ENCODE data around the gene MTUS2. TPM values are rescaled to one million over a fixed set of nuclear protein-coding genes. Genes with fewer than 3 reads are reported as not detected.

MTUS2 gene
- total RNA-seq (2014; rRNA removed; shearing (Covaris generic); ENCODE audit: low replicate concordance) = 4.7 and 6.6 TPM in 2 replicates

DNA sequence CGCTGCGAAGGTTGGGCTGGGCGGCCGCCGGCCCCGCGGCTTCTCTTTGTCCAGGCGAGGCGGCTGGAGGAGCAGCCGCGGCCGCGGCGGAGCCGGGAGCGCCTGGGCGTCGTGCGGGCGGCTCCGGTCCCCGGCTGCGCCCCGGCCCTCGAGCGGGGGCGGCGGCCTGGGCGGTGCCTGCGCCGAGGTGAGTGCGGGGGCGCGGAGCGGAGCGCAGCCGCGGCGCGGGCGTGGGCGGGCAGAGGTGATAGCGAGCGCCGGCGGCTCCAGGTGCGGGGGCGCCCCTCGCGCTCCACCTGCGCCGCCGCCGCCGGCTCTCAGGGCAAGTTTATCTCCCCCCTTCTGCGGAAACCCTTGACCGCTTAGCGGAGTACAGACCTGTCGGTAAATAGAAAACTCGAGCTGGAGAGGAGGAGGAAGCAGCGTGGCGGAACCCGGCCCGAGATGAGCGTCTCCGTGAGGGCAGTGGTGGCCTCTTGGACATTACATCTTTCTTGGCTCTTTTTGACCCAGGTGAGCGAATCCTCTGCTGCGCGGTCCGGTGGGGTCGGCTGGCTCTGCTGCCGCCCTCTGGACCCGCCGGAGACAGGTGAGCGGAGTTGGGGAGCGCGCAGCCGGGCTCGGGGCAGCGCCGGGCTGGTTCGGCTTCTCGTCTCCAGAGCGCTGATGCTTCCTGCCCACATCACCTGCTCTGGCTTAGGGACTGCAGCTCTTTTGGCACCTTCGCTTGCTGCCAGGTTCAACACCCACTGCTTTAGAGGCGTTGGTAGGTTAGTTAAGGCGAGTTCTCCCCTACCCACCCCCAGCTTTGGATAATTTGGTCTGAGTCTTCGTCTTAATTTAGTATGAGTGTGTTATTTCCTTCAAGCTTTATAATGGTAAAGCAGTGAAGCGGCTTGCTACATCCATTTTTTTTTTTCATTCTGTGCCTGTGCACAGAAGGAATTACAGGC is at the start of gene MTUS2:
MTUS2 (plus strand) TSS at position 241 of the 953 bp plus-strand sequence.
- Histone ChIP-seq H3K4me1 (ENCODE audit: low read length) (no peaks in the 10 kb centered on the region), H3K9me3 (ENCODE audit: low read length) (no peaks in the 10 kb centered on the region), H3K79me2 (ENCODE audit: low read length) (no peaks in the 10 kb centered on the region), H3K27ac (ENCODE audit: low read length) (no peak within 1 kb of the TSS), H3K9me2 (replicated peaks; ENCODE audit: insufficient read depth, low read length) (no peaks in the 10 kb centered on the region), H2AFZ (ENCODE audit: low read length) (no peak within 1 kb of the TSS), H3K27me3 (ENCODE audit: low read length) (no peaks in the 10 kb centered on the region; the same call in 1 of the 2 replicates), H3K9ac (ENCODE audit: low read length) (no peak within 1 kb of the TSS), H4K20me1 (ENCODE audit: insufficient read depth, low read depth, low read length) (no peaks in the 10 kb centered on the region; the same call in 1 of the 2 replicates), H3K4me3 (ENCODE audit: low read length) (no peak within 1 kb of the TSS), H3K36me3 (ENCODE audit: insufficient read depth, low read length) (no peaks in the 10 kb centered on the region), H3K4me2 (ENCODE audit: low read depth, low read length, poor library complexity, severe bottlenecking) (no peak within 1 kb of the TSS)
- DNase-seq = no peak

DNA sequence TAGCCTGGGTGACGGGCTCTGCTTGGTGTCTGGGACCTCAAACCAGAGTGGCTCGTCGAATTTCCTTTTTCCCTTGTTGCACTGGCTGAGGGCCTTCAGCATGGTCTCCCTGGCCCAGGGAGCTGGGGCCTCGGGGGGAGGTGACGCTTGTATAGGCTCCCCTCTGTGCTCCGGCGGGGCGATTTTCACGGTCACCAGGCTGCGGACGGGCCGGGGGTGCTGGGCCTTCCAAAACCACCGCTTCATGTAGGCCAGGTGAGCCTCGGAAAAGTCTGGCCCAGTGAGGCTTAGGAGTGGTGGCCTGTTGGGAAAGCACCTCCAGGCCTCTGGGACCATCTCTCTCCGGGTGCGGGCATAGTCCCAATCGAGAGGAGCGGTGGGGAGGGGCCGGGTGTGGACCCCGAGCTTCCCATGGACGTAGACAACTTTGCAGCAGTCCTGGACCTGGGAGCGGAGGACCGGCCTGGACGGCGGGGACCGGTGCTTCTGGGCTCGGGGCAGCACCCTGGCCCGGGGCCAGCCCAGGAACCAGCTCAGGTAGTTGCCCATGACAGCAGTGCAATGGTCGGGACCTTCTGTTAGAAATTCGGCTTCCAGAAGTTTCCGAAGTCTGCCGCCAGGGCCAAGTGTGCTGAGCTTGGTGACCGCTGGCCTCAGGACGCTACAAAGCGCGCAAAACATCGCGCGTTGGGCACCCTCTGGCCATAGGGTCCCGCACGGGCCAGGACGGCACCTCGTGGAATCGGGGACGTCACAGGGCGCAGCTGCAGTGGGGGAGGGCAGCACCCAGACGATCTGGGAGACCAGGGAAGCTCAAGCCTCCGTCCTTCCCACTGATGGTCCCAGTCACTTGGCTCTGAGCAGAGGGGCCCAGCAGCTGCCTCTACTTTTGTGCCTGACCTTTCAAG is 41.6 kb upstream of the MTUS2 start:
- Histone ChIP-seq H4K20me1 (ENCODE audit: insufficient read depth, low read depth, low read length) (no peaks in the 10 kb centered on the region), H3K9me2 (replicated peaks; ENCODE audit: insufficient read depth, low read length) (no peaks in the 10 kb centered on the region), H3K79me2 (ENCODE audit: low read length) (no peaks in the 10 kb centered on the region), H2AFZ (ENCODE audit: low read length) (no peak overlapping the region), H3K4me3 (ENCODE audit: low read length) (no peak overlapping the region), H3K36me3 (ENCODE audit: insufficient read depth, low read length) (no peaks in the 10 kb centered on the region), H3K27ac (ENCODE audit: low read length) (no peak overlapping the region), H3K9ac (ENCODE audit: low read length) (no peak overlapping the region), H3K9me3 (ENCODE audit: low read length) (no peaks in the 10 kb centered on the region), H3K4me1 (ENCODE audit: low read length) (no peaks in the 10 kb centered on the region), H3K4me2 (ENCODE audit: low read depth, low read length, poor library complexity, severe bottlenecking) (no peak overlapping the region), H3K27me3 (ENCODE audit: low read length) (no peaks in the 10 kb centered on the region)
- no peak for DNase-seq

DNA sequence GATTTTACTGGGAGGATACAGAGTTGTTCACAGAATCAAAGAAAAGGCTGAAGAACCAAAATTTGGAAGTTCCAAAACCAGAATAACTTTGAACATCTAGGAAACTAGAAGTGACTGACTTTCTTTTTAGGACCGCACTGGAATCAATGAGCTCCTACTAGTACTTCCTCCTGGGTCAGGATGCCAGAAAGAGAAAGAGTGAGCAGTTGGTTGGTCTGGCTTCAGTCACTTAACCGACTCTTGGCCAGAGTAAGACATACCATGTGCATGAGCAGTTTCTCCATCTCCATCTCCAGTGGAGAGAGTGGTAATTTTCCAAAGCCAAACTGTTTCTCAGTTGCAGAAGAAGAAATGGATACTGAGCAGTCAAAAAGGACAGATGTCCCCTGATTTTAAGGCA is 27.1 kb upstream of the MTUS2 start:
- Histone ChIP-seq H3K9me3 (ENCODE audit: low read length) (no peaks in the 10 kb centered on the region), H3K4me3 (ENCODE audit: low read length) (no peak overlapping the region), H3K9me2 (replicated peaks; ENCODE audit: insufficient read depth, low read length) (no peaks in the 10 kb centered on the region), H3K27ac (ENCODE audit: low read length) (no peak overlapping the region), H3K79me2 (ENCODE audit: low read length) (no peaks in the 10 kb centered on the region), H3K36me3 (ENCODE audit: insufficient read depth, low read length) (no peaks in the 10 kb centered on the region), H2AFZ (ENCODE audit: low read length) (no peak overlapping the region), H3K4me2 (ENCODE audit: low read depth, low read length, poor library complexity, severe bottlenecking) (no peak overlapping the region), H3K9ac (ENCODE audit: low read length) (no peak overlapping the region), H3K27me3 (ENCODE audit: low read length) (no peaks in the 10 kb centered on the region), H3K4me1 (ENCODE audit: low read length) (no peaks in the 10 kb centered on the region), H4K20me1 (ENCODE audit: insufficient read depth, low read depth, low read length) (no peaks in the 10 kb centered on the region)
- DNase-seq = no peak

DNA sequence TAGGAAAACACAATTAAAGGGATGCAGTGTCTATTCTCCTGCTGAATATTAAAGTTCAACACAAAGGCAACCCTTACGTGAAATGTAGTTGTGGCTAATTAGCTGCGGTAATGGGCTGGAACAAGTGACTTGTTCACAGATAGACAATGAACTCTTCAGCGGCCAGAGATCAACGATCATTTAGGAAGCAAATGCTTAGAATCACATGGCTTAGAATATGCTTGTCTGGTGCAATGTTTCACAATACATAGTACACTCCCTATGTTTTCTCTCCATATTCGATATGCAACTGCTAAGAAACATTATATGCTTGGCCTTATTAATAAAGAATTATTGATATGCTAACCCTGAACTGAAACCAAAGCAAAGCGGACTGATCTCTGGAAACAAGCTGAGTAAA is 25.7 kb upstream of the MTUS2 start:
- Histone ChIP-seq H3K4me3 (ENCODE audit: low read length) (no peak overlapping the region), H3K9me2 (replicated peaks; ENCODE audit: insufficient read depth, low read length) (no peaks in the 10 kb centered on the region)

DNA sequence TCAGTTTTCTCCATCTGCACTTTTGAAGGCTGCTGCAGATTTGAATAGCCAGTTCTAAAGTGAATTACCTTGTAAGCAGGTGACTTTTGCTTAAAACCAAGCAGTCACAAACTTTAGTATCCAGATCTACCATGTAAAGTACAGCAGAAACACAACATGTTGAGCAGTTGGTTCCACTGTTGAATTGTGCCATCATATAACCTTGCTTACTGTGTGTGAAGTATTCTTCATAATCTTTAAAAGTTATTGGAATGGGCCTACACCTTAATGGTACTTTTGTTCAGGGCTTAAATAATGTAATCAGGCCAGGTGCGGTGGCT is 23.2 kb upstream of the MTUS2 start:
- peak overlapping the region; percentile 49 for H3K4me2 ChIP-seq (ENCODE audit: low read depth, low read length, poor library complexity, severe bottlenecking)
- H3K79me2 ChIP-seq (ENCODE audit: low read length) = no peaks in the 10 kb centered on the region

More for the DNA sequence above, 25.7 kb upstream of the MTUS2 start:
- H3K4me1 ChIP-seq (ENCODE audit: low read length) = no peaks in the 10 kb centered on the region
- no peaks in the 10 kb centered on the region for H3K36me3 ChIP-seq (ENCODE audit: insufficient read depth, low read length)
- H3K27ac ChIP-seq (ENCODE audit: low read length) = no peak overlapping the region
- no peak for DNase-seq
- no peaks in the 10 kb centered on the region for H3K9me3 ChIP-seq (ENCODE audit: low read length)
- H2AFZ ChIP-seq (ENCODE audit: low read length) = no peak overlapping the region
- no peaks in the 10 kb centered on the region for H3K79me2 ChIP-seq (ENCODE audit: low read length)
- H4K20me1 ChIP-seq (ENCODE audit: insufficient read depth, low read depth, low read length) = no peaks in the 10 kb centered on the region
- H3K9ac ChIP-seq (ENCODE audit: low read length) = no peak overlapping the region
- H3K4me2 ChIP-seq (ENCODE audit: low read depth, low read length, poor library complexity, severe bottlenecking) = no peak overlapping the region
- H3K27me3 ChIP-seq (ENCODE audit: low read length) = no peaks in the 10 kb centered on the region

DNA sequence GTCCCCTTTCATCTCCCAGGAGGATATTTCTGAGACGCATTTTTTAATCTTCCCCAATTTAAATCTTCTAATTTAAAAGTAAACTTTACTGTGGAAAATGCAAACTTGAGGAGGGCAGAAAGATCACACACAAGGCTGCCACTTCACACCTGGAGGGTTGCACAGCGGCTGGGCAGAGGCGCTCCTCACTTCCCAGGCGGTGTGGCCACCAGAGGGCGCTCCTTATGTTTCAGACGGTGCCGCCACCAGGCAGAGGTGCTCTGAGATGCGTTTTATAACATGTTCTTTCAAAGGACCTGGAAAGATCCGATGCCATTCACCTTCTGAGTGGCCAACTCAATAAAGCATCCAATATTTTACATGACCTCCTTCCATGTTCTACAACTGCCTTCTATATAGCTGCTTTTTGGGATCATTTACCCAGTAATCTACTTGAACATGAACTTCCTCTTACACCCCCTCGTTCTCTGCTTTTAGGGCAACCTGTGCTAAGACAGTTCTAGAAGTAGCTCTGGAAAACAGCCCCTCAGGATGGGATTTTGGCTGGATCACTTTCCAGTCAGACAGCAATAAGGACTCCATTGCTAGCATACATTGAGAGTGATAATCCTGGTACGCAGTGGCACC is 14.8 kb upstream of the MTUS2 start:
- Histone ChIP-seq H3K4me3 (ENCODE audit: low read length) (no peak overlapping the region), H3K27me3 (ENCODE audit: low read length) (no peaks in the 10 kb centered on the region), H3K9me2 (replicated peaks; ENCODE audit: insufficient read depth, low read length) (no peaks in the 10 kb centered on the region), H3K4me2 (ENCODE audit: low read depth, low read length, poor library complexity, severe bottlenecking) (no peak overlapping the region), H2AFZ (ENCODE audit: low read length) (no peak overlapping the region), H3K36me3 (ENCODE audit: insufficient read depth, low read length) (no peaks in the 10 kb centered on the region), H3K4me1 (ENCODE audit: low read length) (no peaks in the 10 kb centered on the region), H4K20me1 (ENCODE audit: insufficient read depth, low read depth, low read length) (no peaks in the 10 kb centered on the region), H3K9me3 (ENCODE audit: low read length) (peaks cover 14% of the 10 kb centered on the region), H3K27ac (ENCODE audit: low read length) (no peak overlapping the region), H3K79me2 (ENCODE audit: low read length) (no peaks in the 10 kb centered on the region), H3K9ac (ENCODE audit: low read length) (no peak overlapping the region)
- DNase-seq = peak; percentile 86

More for the DNA sequence above, 23.2 kb upstream of the MTUS2 start:
- no peaks in the 10 kb centered on the region for H3K27me3 ChIP-seq (ENCODE audit: low read length)
- no peak overlapping the region for H3K9ac ChIP-seq (ENCODE audit: low read length)
- no peak overlapping the region for H3K4me3 ChIP-seq (ENCODE audit: low read length)
- H4K20me1 ChIP-seq (ENCODE audit: insufficient read depth, low read depth, low read length) = no peaks in the 10 kb centered on the region
- H3K4me1 ChIP-seq (ENCODE audit: low read length) = no peaks in the 10 kb centered on the region
- H2AFZ ChIP-seq (ENCODE audit: low read length) = no peak overlapping the region
- no peaks in the 10 kb centered on the region for H3K9me2 ChIP-seq (replicated peaks; ENCODE audit: insufficient read depth, low read length)
- no peak overlapping the region for H3K27ac ChIP-seq (ENCODE audit: low read length)
- no peaks in the 10 kb centered on the region for H3K36me3 ChIP-seq (ENCODE audit: insufficient read depth, low read length)
- DNase-seq = no peak
- H3K9me3 ChIP-seq (ENCODE audit: low read length) = no peaks in the 10 kb centered on the region

DNA sequence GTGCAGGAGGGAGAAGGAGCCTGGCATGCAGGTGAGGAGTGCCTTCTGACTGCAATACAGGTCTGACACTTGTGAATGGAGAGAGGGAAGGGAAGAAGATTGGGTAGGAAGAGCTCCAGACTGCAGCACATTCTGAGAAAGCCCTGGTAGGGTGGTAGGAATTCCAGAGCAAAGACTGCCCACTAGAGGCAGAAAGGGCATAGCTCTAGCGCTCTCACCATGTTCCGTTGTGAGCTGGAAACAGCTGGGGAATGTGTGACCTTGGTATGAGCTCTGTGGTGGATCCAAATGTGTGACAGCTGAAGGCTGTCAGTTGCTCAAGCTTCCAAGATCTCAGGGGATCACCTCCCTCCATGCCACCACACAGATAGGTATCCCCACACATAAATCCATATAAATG is 2.9 kb upstream of the MTUS2 start:
- Histone ChIP-seq H3K27ac (ENCODE audit: low read length) (no peak overlapping the region), H3K4me1 (ENCODE audit: low read length) (no peaks in the 10 kb centered on the region), H3K27me3 (ENCODE audit: low read length) (no peaks in the 10 kb centered on the region), H3K9ac (ENCODE audit: low read length) (no peak overlapping the region), H3K4me3 (ENCODE audit: low read length) (no peak overlapping the region), H3K9me2 (replicated peaks; ENCODE audit: insufficient read depth, low read length) (no peaks in the 10 kb centered on the region), H3K36me3 (ENCODE audit: insufficient read depth, low read length) (no peaks in the 10 kb centered on the region), H3K9me3 (ENCODE audit: low read length) (no peaks in the 10 kb centered on the region), H3K79me2 (ENCODE audit: low read length) (no peaks in the 10 kb centered on the region), H4K20me1 (ENCODE audit: insufficient read depth, low read depth, low read length) (no peaks in the 10 kb centered on the region; the same call in 1 of the 2 replicates), H2AFZ (ENCODE audit: low read length) (no peak overlapping the region), H3K4me2 (ENCODE audit: low read depth, low read length, poor library complexity, severe bottlenecking) (no peak overlapping the region)
- no peak for DNase-seq

Data from Karpas-422 (cell line).